Cerebellar cortex (tissue), 1 donor: ENCODE results near the gene HHAT.

Experiments
- DNase-seq: peaks from one replicate; pipeline ENCODE4 v3.0.0-alpha.2; 2015; ENCODE audit warnings: low spot score

The HHAT gene

GRCh38 chr1:210483821-210484220 is 155.1 kb downstream of the HHAT start:
- DNase-seq, result no peak

GRCh38 chr1:210487021-210487420 is 158.3 kb downstream of the HHAT start:
- DNase-seq, result no peak

GRCh38 chr1:210489491-210489890 is 160.8 kb downstream of the HHAT start:
- DNase-seq, result peak; percentile 98

- no peak for DNase-seq
Measured at GRCh38 chr1:210490781-210491180, 162.1 kb downstream of the HHAT start.

- no peak for DNase-seq
Measured at GRCh38 chr1:210496063-210496462, 167.4 kb downstream of the HHAT start.

GRCh38 chr1:210499956-210500355 is 171.3 kb downstream of the HHAT start:
- DNase-seq, result no peak

GRCh38 chr1:210500831-210501230 is 172.1 kb downstream of the HHAT start:
- DNase-seq, result no peak

- no peak for DNase-seq
Measured at GRCh38 chr1:210504286-210504685, 175.6 kb downstream of the HHAT start.

GRCh38 chr1:210505601-210506496 is 177.1 kb downstream of the HHAT start:
- DNase-seq, result peak; percentile 14

- DNase-seq, result no peak
Measured at GRCh38 chr1:210506689-210507088, 178.0 kb downstream of the HHAT start.

- DNase-seq, result no peak
Measured at GRCh38 chr1:210516092-210516656, 187.5 kb downstream of the HHAT start.

- DNase-seq, result no peak
Measured at GRCh38 chr1:210516697-210517459, 188.2 kb downstream of the HHAT start.

GRCh38 chr1:210523830-210524229 is 195.1 kb downstream of the HHAT start:
- DNase-seq, result no peak

GRCh38 chr1:210525716-210526454 is 197.2 kb downstream of the HHAT start:
- no peak for DNase-seq

GRCh38 chr1:210527091-210527490 is 198.4 kb downstream of the HHAT start:
- no peak for DNase-seq

GRCh38 chr1:210531475-210532222 is 202.9 kb downstream of the HHAT start:
- DNase-seq, result no peak

- DNase-seq, result no peak
Measured at GRCh38 chr1:210532223-210532598, 203.5 kb downstream of the HHAT start.

- DNase-seq, result peak; percentile 43
Measured at GRCh38 chr1:210535761-210536160, 207.1 kb downstream of the HHAT start.

GRCh38 chr1:210536254-210536961 is 207.7 kb downstream of the HHAT start:
- DNase-seq, result peak; percentile 51

- no peak for DNase-seq
Measured at GRCh38 chr1:210540288-210540687, 211.6 kb downstream of the HHAT start.
